Neural progenitor cell (in vitro differentiated cells): ENCODE results near the gene BCHE. TPM values are rescaled to one million over a fixed set of nuclear protein-coding genes. Genes with fewer than 3 reads are reported as not detected.

Source experiments
- DNase-seq: peaks from one replicate; pipeline ENCODE4 v3.0.0-alpha.2; 2016; ENCODE audit warnings: low spot score
- H2AFZ ChIP-seq: fragments of 200-600 bp; sonication (generic); replicated peaks from 2 replicates; pipeline ENCODE4 v1.6.1; 2016; ENCODE audit warnings: antibody characterized with exemption
- H3F3A ChIP-seq: fragments of 200-600 bp; sonication (generic); 2 replicates; pipeline ENCODE4 v1.6.1; 2016; ENCODE audit warnings: antibody characterized with exemption, low read depth
- H3K27ac ChIP-seq: fragments of 200-600 bp; sonication (generic); 2 replicates; pipeline ENCODE4 v1.5.1; 2016; ENCODE audit warnings: mild to moderate bottlenecking
- H3K27me3 ChIP-seq: fragments of 200-600 bp; sonication (generic); 2 replicates; pipeline ENCODE4 v1.6.1; 2016; ENCODE audit warnings: mild to moderate bottlenecking, moderate library complexity
- H3K36me3 ChIP-seq: fragments of 200-600 bp; sonication (generic); 2 replicates; pipeline ENCODE4 v1.5.1; 2016
- H3K4me1 ChIP-seq: fragments of 200-600 bp; sonication (generic); 2 replicates; pipeline ENCODE4 v1.6.1; 2016; ENCODE audit warnings: mixed run types
- H3K4me2 ChIP-seq: fragments of 200-600 bp; sonication (generic); 2 replicates; pipeline ENCODE4 v1.6.1; 2016
- H3K4me3 ChIP-seq: fragments of 200-600 bp; sonication (generic); 2 replicates; pipeline ENCODE4 v1.5.1; 2016
- H3K79me2 ChIP-seq: fragments of 200-600 bp; sonication (generic); 2 replicates; pipeline ENCODE4 v1.6.1; 2016; ENCODE audit warnings: low read depth
- H3K9ac ChIP-seq: fragments of 200-600 bp; sonication (generic); 2 replicates; pipeline ENCODE4 v1.6.1; 2016
- H3K9me3 ChIP-seq: fragments of 200-600 bp; sonication (generic); 2 replicates; pipeline ENCODE4 v1.5.1; 2016; ENCODE audit warnings: low read depth
- H4K20me1 ChIP-seq: fragments of 200-600 bp; sonication (generic); 2 replicates; pipeline ENCODE4 v1.6.1; 2016; ENCODE audit warnings: low read depth
- H3K27ac Mint-ChIP-seq: 3 replicates; pipeline ENCODE4 v1.8.0; 2021; ENCODE audit warnings: mixed read lengths
- H3K27me3 Mint-ChIP-seq: 2 replicates; pipeline ENCODE4 v1.8.0; 2022; ENCODE audit warnings: low read depth, mild to moderate bottlenecking, inconsistent platforms, moderate library complexity, mixed read lengths; ENCODE audit not compliant: insufficient read depth
- H3K36me3 Mint-ChIP-seq: 3 replicates; pipeline ENCODE4 v1.8.0; 2021; ENCODE audit warnings: mixed read lengths
- H3K4me1 Mint-ChIP-seq: 3 replicates; pipeline ENCODE4 v1.8.0; 2021; ENCODE audit warnings: mixed read lengths
- H3K4me3 Mint-ChIP-seq: 3 replicates; pipeline ENCODE4 v1.8.0; 2021; ENCODE audit warnings: mild to moderate bottlenecking, moderate library complexity, mixed read lengths
- H3K9me3 Mint-ChIP-seq: 3 replicates; pipeline ENCODE4 v1.8.0; 2020; ENCODE audit warnings: mixed read lengths
- EZH2 ChIP-seq: fragments of 200-600 bp; sonication (generic); IDR thresholded peaks from 2 replicates; pipeline ENCODE4 v1.6.1; 2017; ENCODE audit warnings: antibody characterized with exemption, mild to moderate bottlenecking, moderate library complexity
- EZH2phosphoT487 ChIP-seq: fragments of 200-600 bp; sonication (generic); IDR thresholded peaks from 2 replicates; pipeline ENCODE4 v1.6.1; 2017; ENCODE audit warnings: antibody characterized with exemption
- total RNA-seq: library from RNA; depleted of rRNA; stranded (reverse); fragments of >200 nt; gene quantifications from 2 replicates; pipeline ENCODE4 v1.2.3, GENCODE V29; 2015; ENCODE audit warnings: low replicate concordance
- TF ChIP-seq, protein P1 (sequence below): fragments of 200-600 bp; sonication (generic); IDR thresholded peaks from 2 replicates; pipeline ENCODE4 v1.5.1; 2017; ENCODE audit warnings: antibody characterized with exemption, mild to moderate bottlenecking

Gene BCHE
- total RNA-seq, 1 donor from 2014 or later = 15.2 TPM

DNA sequence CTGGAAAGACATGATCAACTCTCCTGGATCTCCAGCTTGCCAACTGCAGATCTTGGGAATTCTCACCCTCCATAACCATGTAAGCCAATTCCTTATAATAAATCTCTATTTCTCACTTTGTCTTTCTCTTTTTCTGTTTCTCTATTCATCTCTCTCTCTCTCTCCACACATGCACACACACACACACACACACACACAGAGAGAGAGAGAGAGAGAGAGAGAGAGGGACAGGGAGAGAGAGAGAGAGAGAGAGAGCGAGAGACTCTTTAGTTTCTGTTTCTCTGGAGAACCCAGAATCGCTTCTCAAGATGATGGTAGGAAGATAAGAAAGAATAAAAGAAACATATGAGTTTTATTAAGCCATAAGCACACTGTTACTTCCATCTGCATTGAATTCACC lies 111.9 kb downstream of the BCHE start:
- TF ChIP-seq, protein P1, sequence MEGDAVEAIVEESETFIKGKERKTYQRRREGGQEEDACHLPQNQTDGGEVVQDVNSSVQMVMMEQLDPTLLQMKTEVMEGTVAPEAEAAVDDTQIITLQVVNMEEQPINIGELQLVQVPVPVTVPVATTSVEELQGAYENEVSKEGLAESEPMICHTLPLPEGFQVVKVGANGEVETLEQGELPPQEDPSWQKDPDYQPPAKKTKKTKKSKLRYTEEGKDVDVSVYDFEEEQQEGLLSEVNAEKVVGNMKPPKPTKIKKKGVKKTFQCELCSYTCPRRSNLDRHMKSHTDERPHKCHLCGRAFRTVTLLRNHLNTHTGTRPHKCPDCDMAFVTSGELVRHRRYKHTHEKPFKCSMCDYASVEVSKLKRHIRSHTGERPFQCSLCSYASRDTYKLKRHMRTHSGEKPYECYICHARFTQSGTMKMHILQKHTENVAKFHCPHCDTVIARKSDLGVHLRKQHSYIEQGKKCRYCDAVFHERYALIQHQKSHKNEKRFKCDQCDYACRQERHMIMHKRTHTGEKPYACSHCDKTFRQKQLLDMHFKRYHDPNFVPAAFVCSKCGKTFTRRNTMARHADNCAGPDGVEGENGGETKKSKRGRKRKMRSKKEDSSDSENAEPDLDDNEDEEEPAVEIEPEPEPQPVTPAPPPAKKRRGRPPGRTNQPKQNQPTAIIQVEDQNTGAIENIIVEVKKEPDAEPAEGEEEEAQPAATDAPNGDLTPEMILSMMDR = no peak
- TF ChIP-seq EZH2phosphoT487 (no peak), EZH2 (no peak)
- Mint-ChIP-seq H3K27ac (no peak overlapping the region), H3K4me1 (no peaks in the 10 kb centered on the region), H3K9me3 (no peaks in the 10 kb centered on the region), H3K4me3 (no peak overlapping the region), H3K36me3 (no peaks in the 10 kb centered on the region), H3K27me3 (no peaks in the 10 kb centered on the region)
- no peaks in the 10 kb centered on the region for H4K20me1 ChIP-seq
- H3K27ac ChIP-seq = no peak overlapping the region
- H3K4me1 ChIP-seq = no peaks in the 10 kb centered on the region
- H3K79me2 ChIP-seq = no peaks in the 10 kb centered on the region
- H3K9ac ChIP-seq = no peak overlapping the region
- no peak overlapping the region for H2AFZ ChIP-seq
- no peaks in the 10 kb centered on the region for H3K9me3 ChIP-seq
- DNase-seq = no peak
- H3K27me3 ChIP-seq = no peaks in the 10 kb centered on the region
- H3K36me3 ChIP-seq = no peaks in the 10 kb centered on the region
- H3K4me3 ChIP-seq = no peak overlapping the region
- no peaks in the 10 kb centered on the region for H3F3A ChIP-seq
- H3K4me2 ChIP-seq = no peak overlapping the region
